ENCODE data around the gene NECTIN3.

Gene NECTIN3

GRCh38 chr3:111106993-111107661 is 35.5 kb downstream of the NECTIN3 start:
- Mint-ChIP-seq H3K4me3 (no peak overlapping the region), H3K9me3 (peaks cover 0 to 3% of the 10 kb centered on the region in 2 donors), H3K27ac (no peak overlapping the region), H3K36me3 (ENCODE audit: insufficient read depth) (no peaks in the 10 kb centered on the region), H3K27me3 (no peaks in the 10 kb centered on the region), H3K4me1 (ENCODE audit: low read depth in 2 of 2) (peaks cover 0 to 4% of the 10 kb centered on the region in 2 donors)
- no peak for DNase-seq
- ATAC-seq (replicated peaks) = no peak

- Mint-ChIP-seq H3K4me1 (ENCODE audit: low read depth in 2 of 2) (peaks cover 0 to 4% of the 10 kb centered on the region in 2 donors), H3K9me3 (peaks cover 0 to 3% of the 10 kb centered on the region in 2 donors), H3K36me3 (ENCODE audit: insufficient read depth) (no peaks in the 10 kb centered on the region), H3K27ac (no peak overlapping the region), H3K27me3 (no peaks in the 10 kb centered on the region), H3K4me3 (no peak overlapping the region)
- DNase-seq (no peak), ATAC-seq (replicated peaks) (no peak)
Observed at GRCh38 chr3:111107662-111108035, 36.0 kb downstream of the NECTIN3 start.

DNA sequence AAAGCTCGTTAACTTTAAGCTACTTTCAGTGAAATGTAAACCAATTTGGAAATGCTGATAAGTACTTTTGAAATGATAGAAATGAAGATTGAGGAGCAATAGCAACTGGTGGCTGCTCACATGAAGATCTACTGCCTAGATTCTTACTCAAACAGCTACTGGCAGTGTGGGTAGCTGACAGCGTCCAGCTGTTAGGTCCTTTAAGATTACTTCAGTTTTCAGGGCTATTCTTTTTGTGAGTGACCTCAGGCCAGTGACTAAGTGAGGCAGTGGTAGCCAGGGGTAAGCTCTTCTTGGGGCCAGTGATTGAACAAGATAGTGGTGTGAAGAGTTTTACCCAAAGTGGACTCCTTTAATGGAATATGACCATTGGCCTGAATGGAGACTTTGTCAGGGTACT is 41.3 kb downstream of the NECTIN3 start:
- H3K4me3 Mint-ChIP-seq = no peak overlapping the region
- peaks cover 0 to 3% of the 10 kb centered on the region in 2 donors for H3K9me3 Mint-ChIP-seq
- DNase-seq (no peak), ATAC-seq (replicated peaks) (no peak)
- H3K27me3 Mint-ChIP-seq = no peaks in the 10 kb centered on the region
- no peaks in the 10 kb centered on the region for H3K4me1 Mint-ChIP-seq (ENCODE audit: low read depth in 2 of 2)
- H3K36me3 Mint-ChIP-seq (ENCODE audit: insufficient read depth) = no peaks in the 10 kb centered on the region
- no peak overlapping the region for H3K27ac Mint-ChIP-seq

GRCh38 chr3:111128884-111129283 is 57.3 kb downstream of the NECTIN3 start:
- H3K27ac Mint-ChIP-seq = no peak overlapping the region
- H3K4me1 Mint-ChIP-seq (ENCODE audit: low read depth in 2 of 2) = no peaks in the 10 kb centered on the region
- H3K9me3 Mint-ChIP-seq = no peaks in the 10 kb centered on the region
- DNase-seq (no peak), ATAC-seq (replicated peaks) (no peak)
- H3K36me3 Mint-ChIP-seq (ENCODE audit: insufficient read depth) = no peaks in the 10 kb centered on the region
- no peak overlapping the region for H3K4me3 Mint-ChIP-seq
- H3K27me3 Mint-ChIP-seq = no peaks in the 10 kb centered on the region

- Mint-ChIP-seq H3K36me3 (ENCODE audit: insufficient read depth) (no peaks in the 10 kb centered on the region), H3K4me1 (ENCODE audit: low read depth in 2 of 2) (no peaks in the 10 kb centered on the region), H3K4me3 (no peak overlapping the region), H3K9me3 (no peaks in the 10 kb centered on the region), H3K27me3 (no peaks in the 10 kb centered on the region), H3K27ac (no peak overlapping the region)
- no peak for ATAC-seq (replicated peaks)
- no peak for DNase-seq
Observed at GRCh38 chr3:111130827-111131226, 59.2 kb downstream of the NECTIN3 start.

DNA sequence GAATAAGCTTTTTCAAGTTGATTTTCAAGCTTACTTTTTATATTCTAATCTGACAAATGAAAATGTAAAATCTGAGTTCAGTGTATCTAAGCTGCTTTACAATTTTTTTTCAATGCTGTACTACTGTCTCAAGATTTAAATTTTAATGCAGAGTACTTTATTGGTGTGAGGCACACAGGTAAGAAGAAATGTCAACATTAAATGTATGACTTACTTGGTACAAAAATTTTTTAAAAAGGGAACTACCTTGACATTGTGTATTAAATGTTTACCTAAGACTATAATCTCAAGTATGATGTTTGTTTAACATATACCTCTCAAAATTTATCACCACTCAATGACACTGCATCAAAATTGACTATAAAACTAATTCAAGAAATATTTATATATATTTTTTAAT is 62.7 kb downstream of the NECTIN3 start:
- Mint-ChIP-seq H3K36me3 (ENCODE audit: insufficient read depth) (no peaks in the 10 kb centered on the region), H3K27me3 (no peaks in the 10 kb centered on the region), H3K4me1 (ENCODE audit: low read depth in 2 of 2) (no peaks in the 10 kb centered on the region), H3K9me3 (no peaks in the 10 kb centered on the region), H3K4me3 (no peak overlapping the region), H3K27ac (no peak overlapping the region)
- ATAC-seq (replicated peaks) = no peak
- no peak for DNase-seq

GRCh38 chr3:111151438-111151837 is 79.8 kb downstream of the NECTIN3 start:
- Mint-ChIP-seq H3K9me3 (no peaks in the 10 kb centered on the region), H3K4me1 (ENCODE audit: low read depth in 2 of 2) (no peaks in the 10 kb centered on the region), H3K27me3 (no peaks in the 10 kb centered on the region), H3K27ac (no peak overlapping the region), H3K36me3 (ENCODE audit: insufficient read depth) (no peaks in the 10 kb centered on the region), H3K4me3 (no peak overlapping the region)
- no peak for DNase-seq
- ATAC-seq (replicated peaks) = no peak

DNA sequence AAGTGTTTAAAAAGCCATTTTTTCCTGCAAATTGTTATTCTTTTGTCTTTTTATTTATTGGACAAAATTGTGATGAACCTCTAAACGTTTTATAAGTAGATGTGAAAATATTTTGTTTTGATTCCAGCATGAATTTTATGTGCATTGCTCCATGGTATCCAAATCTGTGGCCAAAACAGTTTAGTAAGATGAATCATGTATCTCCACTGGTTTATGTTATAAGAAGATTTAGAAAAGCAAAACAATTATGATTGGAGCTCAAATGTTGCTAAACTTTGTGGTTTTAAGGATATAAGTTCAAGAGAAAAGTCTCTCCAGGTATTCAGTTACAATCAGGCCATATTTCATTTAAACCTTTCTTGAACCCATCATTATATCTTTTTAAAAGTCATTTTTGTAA is 80.9 kb downstream of the NECTIN3 start:
- DNase-seq (no peak), ATAC-seq (replicated peaks) (no peak)
- Mint-ChIP-seq H3K4me3 (no peak overlapping the region), H3K4me1 (ENCODE audit: low read depth in 2 of 2) (no peaks in the 10 kb centered on the region), H3K27me3 (no peaks in the 10 kb centered on the region), H3K27ac (no peak overlapping the region), H3K36me3 (ENCODE audit: insufficient read depth) (no peaks in the 10 kb centered on the region), H3K9me3 (no peaks in the 10 kb centered on the region)

DNA sequence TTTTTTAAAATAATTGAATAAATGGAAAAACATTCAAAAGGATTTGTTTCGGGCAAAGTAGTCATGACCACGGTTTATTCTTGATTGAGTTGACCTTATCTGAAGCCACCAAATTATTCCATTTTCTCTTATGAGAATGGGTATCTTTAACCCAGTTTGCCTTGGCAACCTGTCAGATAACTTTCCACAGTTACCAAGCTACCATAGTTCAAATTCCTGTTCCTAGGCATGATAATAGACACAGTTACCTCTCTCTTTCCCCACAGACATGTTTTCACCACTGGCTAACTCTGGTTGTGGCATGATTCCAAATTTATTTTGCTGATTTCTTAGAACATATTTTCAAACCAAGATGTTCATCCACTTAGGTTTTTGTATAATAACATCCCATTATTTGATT is 84.9 kb downstream of the NECTIN3 start:
- H3K27ac Mint-ChIP-seq = no peak overlapping the region
- no peak overlapping the region for H3K4me3 Mint-ChIP-seq
- no peaks in the 10 kb centered on the region for H3K36me3 Mint-ChIP-seq (ENCODE audit: insufficient read depth)
- DNase-seq (no peak), ATAC-seq (replicated peaks) (no peak)
- H3K4me1 Mint-ChIP-seq (ENCODE audit: low read depth in 2 of 2) = no peaks in the 10 kb centered on the region
- no peaks in the 10 kb centered on the region for H3K27me3 Mint-ChIP-seq
- no peaks in the 10 kb centered on the region for H3K9me3 Mint-ChIP-seq

- Mint-ChIP-seq H3K4me1 (ENCODE audit: low read depth in 2 of 2) (no peaks in the 10 kb centered on the region), H3K36me3 (ENCODE audit: insufficient read depth) (no peaks in the 10 kb centered on the region), H3K27me3 (no peaks in the 10 kb centered on the region), H3K4me3 (no peak overlapping the region), H3K9me3 (no peaks in the 10 kb centered on the region), H3K27ac (no peak overlapping the region)
- ATAC-seq (replicated peaks) (no peak), DNase-seq (no peak)
Observed at GRCh38 chr3:111159391-111159790, 87.8 kb downstream of the NECTIN3 start.

GRCh38 chr3:111164621-111165020 is 93.0 kb downstream of the NECTIN3 start:
- Mint-ChIP-seq H3K27me3 (no peaks in the 10 kb centered on the region), H3K36me3 (ENCODE audit: insufficient read depth) (no peaks in the 10 kb centered on the region)

DNA sequence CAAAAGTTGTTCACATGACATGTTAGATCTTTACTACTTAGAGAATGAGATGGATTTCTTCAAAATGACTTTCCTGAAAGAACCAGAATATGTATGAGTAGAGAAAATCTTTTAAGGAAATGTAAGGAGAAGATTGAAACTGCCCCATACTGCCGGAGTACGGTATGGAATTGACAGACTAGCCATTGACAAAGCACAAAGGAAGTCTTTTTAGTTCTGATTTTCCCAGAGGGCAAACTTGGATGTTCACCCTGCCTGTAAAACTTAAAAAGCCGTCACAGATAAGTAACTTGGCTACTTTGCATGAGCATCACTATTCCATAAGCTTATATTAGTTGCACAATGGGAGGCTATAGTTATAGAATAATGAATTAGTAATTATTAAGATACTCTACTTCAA is 93.8 kb downstream of the NECTIN3 start:
- DNase-seq (no peak), ATAC-seq (replicated peaks) (no peak)
- no peaks in the 10 kb centered on the region for H3K4me1 Mint-ChIP-seq (ENCODE audit: low read depth in 2 of 2)
- no peak overlapping the region for H3K4me3 Mint-ChIP-seq
- no peaks in the 10 kb centered on the region for H3K9me3 Mint-ChIP-seq
- peak overlapping the region in 1 of 2 donors; percentile 44 for H3K27ac Mint-ChIP-seq
- no peaks in the 10 kb centered on the region for H3K36me3 Mint-ChIP-seq (ENCODE audit: insufficient read depth)
- H3K27me3 Mint-ChIP-seq = no peaks in the 10 kb centered on the region

More at GRCh38 chr3:111164621-111165020, 93.0 kb downstream of the NECTIN3 start:
- Mint-ChIP-seq H3K4me3 (no peak overlapping the region), H3K27ac (no peak overlapping the region), H3K9me3 (no peaks in the 10 kb centered on the region), H3K4me1 (ENCODE audit: low read depth in 2 of 2) (no peaks in the 10 kb centered on the region)
- ATAC-seq (replicated peaks) = no peak
- no peak for DNase-seq

- no peaks in the 10 kb centered on the region for H3K27me3 Mint-ChIP-seq
- H3K36me3 Mint-ChIP-seq (ENCODE audit: insufficient read depth) = no peaks in the 10 kb centered on the region
- no peaks in the 10 kb centered on the region for H3K9me3 Mint-ChIP-seq
- no peak overlapping the region for H3K27ac Mint-ChIP-seq
- no peaks in the 10 kb centered on the region for H3K4me1 Mint-ChIP-seq (ENCODE audit: low read depth in 2 of 2)
- no peak for ATAC-seq (replicated peaks)
- DNase-seq = no peak
- no peak overlapping the region for H3K4me3 Mint-ChIP-seq
Observed at GRCh38 chr3:111173328-111173900, 101.8 kb downstream of the NECTIN3 start.

- ATAC-seq (replicated peaks) = no peak
- no peaks in the 10 kb centered on the region for H3K27me3 Mint-ChIP-seq
- no peaks in the 10 kb centered on the region for H3K9me3 Mint-ChIP-seq
- no peak overlapping the region for H3K27ac Mint-ChIP-seq
- no peaks in the 10 kb centered on the region for H3K36me3 Mint-ChIP-seq (ENCODE audit: insufficient read depth)
- H3K4me3 Mint-ChIP-seq = no peak overlapping the region
- DNase-seq = no peak
- no peaks in the 10 kb centered on the region for H3K4me1 Mint-ChIP-seq (ENCODE audit: low read depth in 2 of 2)
Observed at GRCh38 chr3:111173906-111174305, 102.3 kb downstream of the NECTIN3 start.

All from effector memory CD8-positive, alpha-beta T cell (primary cell).